ENCODE results near the gene PARD3.
"Not testable (repeated sequence)": the region's sequence is repeated elsewhere in the genome, so short reads cannot be mapped to it uniquely, and the experiment has no call there.

PARD3 gene

GRCh38 chr10:34654211-34654610 is 160.9 kb downstream of the PARD3 start:
- no peak for DNase-seq (ENCODE audit: low read depth in 2 of 2, low spot score in 1 of 2)

GRCh38 chr10:34653530-34653929 is 161.6 kb downstream of the PARD3 start:
- no peak for DNase-seq (ENCODE audit: low read depth in 2 of 2, low spot score in 1 of 2)

- DNase-seq (ENCODE audit: low read depth in 2 of 2, low spot score in 1 of 2), result no peak
Observed at GRCh38 chr10:34651416-34652195, 163.5 kb downstream of the PARD3 start.

- DNase-seq (ENCODE audit: low read depth in 2 of 2, low spot score in 1 of 2), result no peak
Observed at GRCh38 chr10:34650156-34650555, 164.9 kb downstream of the PARD3 start.

GRCh38 chr10:34649385-34649784 is 165.7 kb downstream of the PARD3 start:
- no peak for DNase-seq (ENCODE audit: low read depth in 2 of 2, low spot score in 1 of 2)

GRCh38 chr10:34648919-34649318 is 166.2 kb downstream of the PARD3 start:
- no peak for DNase-seq (ENCODE audit: low read depth in 2 of 2, low spot score in 1 of 2)

GRCh38 chr10:34647875-34648865 is 166.9 kb downstream of the PARD3 start:
- no peak for DNase-seq (ENCODE audit: low read depth in 2 of 2, low spot score in 1 of 2)

GRCh38 chr10:34647160-34647559 is 167.9 kb downstream of the PARD3 start:
- DNase-seq (ENCODE audit: low read depth in 2 of 2, low spot score in 1 of 2), result no peak

- DNase-seq (ENCODE audit: low read depth in 2 of 2, low spot score in 1 of 2), result no peak
Observed at GRCh38 chr10:34646331-34646730, 168.8 kb downstream of the PARD3 start.

- DNase-seq (ENCODE audit: low read depth in 2 of 2, low spot score in 1 of 2), result not testable (repeated sequence)
Observed at GRCh38 chr10:34644815-34645214, 170.3 kb downstream of the PARD3 start.

- no peak for DNase-seq (ENCODE audit: low read depth in 2 of 2, low spot score in 1 of 2)
Observed at GRCh38 chr10:34644224-34644623, 170.9 kb downstream of the PARD3 start.

GRCh38 chr10:34643620-34644019 is 171.5 kb downstream of the PARD3 start:
- DNase-seq (ENCODE audit: low read depth in 2 of 2, low spot score in 1 of 2), result no peak

GRCh38 chr10:34641913-34642558 is 173.1 kb downstream of the PARD3 start:
- no peak for DNase-seq (ENCODE audit: low read depth in 2 of 2, low spot score in 1 of 2)

- DNase-seq (ENCODE audit: low read depth in 2 of 2, low spot score in 1 of 2), result no peak
Observed at GRCh38 chr10:34641147-34641912, 173.8 kb downstream of the PARD3 start.

GRCh38 chr10:34638406-34639054 is 176.6 kb downstream of the PARD3 start:
- peak; percentile 20 to 39 for DNase-seq (ENCODE audit: low read depth in 2 of 2, low spot score in 1 of 2)

- peak; percentile 7 to 33 for DNase-seq (ENCODE audit: low read depth in 2 of 2, low spot score in 1 of 2)
Observed at GRCh38 chr10:34637418-34637911, 177.6 kb downstream of the PARD3 start.

GRCh38 chr10:34635111-34635510 is 180.0 kb downstream of the PARD3 start:
- DNase-seq (ENCODE audit: low read depth in 2 of 2, low spot score in 1 of 2), result no peak

- no peak for DNase-seq (ENCODE audit: low read depth in 2 of 2, low spot score in 1 of 2)
Observed at GRCh38 chr10:34633374-34633773, 181.7 kb downstream of the PARD3 start.

GRCh38 chr10:34629084-34629483 is 186.0 kb downstream of the PARD3 start:
- no peak for DNase-seq (ENCODE audit: low read depth in 2 of 2, low spot score in 1 of 2)

- no peak for DNase-seq (ENCODE audit: low read depth in 2 of 2, low spot score in 1 of 2)
Observed at GRCh38 chr10:34628174-34628796, 186.8 kb downstream of the PARD3 start.

Data from stimulated activated CD8-positive, alpha-beta memory T cell treated with anti-CD3 and anti-CD28 coated beads, Interleukin-4, amount 100 ng/mL, for 1 hour (primary cell).